Hematopoietic multipotent progenitor cell treated with erythropoietin and hydrocortisone succinate and interleukin-3 and kit ligand, for 4 days (in vitro differentiated cells): ENCODE measurements around the gene SLX4IP.

Experiments
- DNase-seq: peaks from one replicate; pipeline ENCODE4 v3.0.0-alpha.2; 2015

The SLX4IP gene

DNA sequence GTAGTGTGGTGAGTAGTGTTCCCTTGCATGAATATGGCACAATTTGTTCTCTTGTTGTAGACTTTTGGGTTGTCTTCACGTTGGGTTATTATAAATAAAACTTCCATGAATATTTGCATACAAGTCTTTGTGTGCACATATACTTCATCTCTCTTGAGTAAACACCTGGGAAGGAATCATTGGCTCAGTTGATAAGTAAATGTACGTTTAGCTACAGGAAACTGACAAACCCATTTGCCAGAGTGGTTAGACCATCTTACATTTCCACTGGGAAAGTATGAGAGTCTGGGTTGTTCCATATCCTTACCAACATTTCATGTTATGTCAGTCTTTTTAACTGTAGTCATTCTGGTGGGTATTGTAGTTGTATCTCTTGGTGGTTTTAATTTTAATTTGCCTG lies 119.2 kb downstream of the SLX4IP start:
- DNase-seq = no peak

- no peak for DNase-seq
These were observed 120.3 kb downstream of the SLX4IP start for GRCh38 chr20:10555393-10555792.

GRCh38 chr20:10555865-10556308 lies 120.8 kb downstream of the SLX4IP start:
- DNase-seq = no peak

DNA sequence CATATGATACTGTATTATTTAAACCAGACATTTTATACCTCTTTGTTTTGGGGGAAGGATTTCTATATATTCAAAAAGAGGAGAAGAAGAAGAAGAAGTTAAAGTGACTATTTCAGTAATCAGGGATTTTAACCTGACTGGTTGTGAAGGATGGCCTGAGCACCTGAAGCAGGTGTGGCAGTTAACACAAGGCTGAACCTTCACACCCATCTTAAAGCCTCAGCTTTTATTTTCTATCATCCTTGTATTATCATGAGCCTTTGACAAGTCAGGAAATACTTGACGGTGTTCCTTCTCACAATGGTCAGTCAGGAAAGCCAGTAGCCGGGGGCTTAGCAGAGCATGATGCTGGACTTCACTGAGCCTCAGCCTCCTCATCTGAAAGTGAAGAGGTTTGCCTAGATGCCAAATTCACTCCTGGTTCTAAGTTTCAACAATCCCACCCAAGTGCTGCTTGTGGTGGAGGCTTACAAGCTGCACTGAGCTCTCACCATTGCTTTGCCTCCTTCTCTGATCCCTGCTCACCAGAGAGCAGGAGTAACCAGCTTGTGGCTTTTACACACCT lies 121.5 kb downstream of the SLX4IP start:
- no peak for DNase-seq

- DNase-seq = no peak
These were observed 122.6 kb downstream of the SLX4IP start for GRCh38 chr20:10557685-10558084.

GRCh38 chr20:10558635-10559187 lies 123.6 kb downstream of the SLX4IP start:
- no peak for DNase-seq

DNA sequence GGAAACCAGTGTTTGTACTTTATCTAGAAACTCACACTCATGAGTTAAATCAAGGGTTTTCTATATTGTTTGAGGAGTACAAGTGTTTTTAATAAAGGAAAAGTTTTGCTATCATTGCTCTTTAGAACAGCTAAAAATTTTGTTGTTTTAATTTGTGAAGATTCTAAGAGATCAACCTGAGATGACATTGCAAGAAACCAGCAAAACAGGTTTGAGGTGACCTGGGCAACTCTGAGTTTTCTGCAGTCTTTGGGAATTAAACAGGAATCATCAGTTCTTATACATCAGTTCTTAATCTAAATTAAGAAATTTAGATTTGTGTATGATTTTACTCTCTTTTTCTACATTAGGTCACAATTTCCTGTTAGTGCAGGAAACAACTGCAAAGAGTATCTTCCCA lies 124.2 kb downstream of the SLX4IP start:
- no peak for DNase-seq

DNA sequence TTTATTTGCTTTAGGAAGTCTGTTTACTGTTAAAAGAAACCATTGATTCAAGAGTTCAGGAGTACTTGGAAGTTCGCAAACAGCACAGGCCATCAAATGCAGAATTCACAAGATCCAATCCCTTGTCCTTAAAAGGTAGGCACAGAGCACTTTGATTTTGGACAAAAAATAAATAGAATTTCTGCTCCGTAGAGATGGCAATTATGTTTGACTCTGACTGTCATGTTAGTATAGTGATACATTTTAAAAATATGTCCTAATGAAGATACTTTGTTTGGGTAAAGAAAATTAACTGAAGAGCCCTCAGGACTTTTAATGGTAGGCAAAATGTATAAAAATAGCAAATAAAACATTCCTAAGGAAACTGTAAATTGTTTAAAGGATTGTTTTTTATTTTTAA lies 125.6 kb downstream of the SLX4IP start:
- no peak for DNase-seq

- DNase-seq = no peak
These were observed 126.2 kb downstream of the SLX4IP start for GRCh38 chr20:10561302-10561701.

DNA sequence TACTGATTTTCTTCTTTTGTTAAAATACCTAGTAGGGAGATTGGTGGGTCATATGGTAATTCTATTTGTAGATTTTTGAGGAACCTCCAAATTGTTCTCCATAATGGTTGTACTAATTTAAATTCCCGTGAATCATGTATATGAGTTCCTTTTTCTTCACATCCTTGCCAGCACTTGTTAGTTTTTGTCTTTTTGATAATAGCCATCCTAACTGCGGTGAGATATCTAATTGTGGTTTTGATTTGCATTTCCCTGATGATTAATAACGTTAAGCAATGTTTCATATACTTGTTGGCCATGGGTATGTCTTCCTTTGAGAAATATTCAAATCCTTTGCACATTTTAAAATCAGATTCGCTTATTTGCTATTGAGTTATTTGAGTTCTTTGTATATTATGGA lies 127.8 kb downstream of the SLX4IP start:
- DNase-seq = no peak

GRCh38 chr20:10563935-10564492 lies 128.9 kb downstream of the SLX4IP start:
- no peak for DNase-seq

DNA sequence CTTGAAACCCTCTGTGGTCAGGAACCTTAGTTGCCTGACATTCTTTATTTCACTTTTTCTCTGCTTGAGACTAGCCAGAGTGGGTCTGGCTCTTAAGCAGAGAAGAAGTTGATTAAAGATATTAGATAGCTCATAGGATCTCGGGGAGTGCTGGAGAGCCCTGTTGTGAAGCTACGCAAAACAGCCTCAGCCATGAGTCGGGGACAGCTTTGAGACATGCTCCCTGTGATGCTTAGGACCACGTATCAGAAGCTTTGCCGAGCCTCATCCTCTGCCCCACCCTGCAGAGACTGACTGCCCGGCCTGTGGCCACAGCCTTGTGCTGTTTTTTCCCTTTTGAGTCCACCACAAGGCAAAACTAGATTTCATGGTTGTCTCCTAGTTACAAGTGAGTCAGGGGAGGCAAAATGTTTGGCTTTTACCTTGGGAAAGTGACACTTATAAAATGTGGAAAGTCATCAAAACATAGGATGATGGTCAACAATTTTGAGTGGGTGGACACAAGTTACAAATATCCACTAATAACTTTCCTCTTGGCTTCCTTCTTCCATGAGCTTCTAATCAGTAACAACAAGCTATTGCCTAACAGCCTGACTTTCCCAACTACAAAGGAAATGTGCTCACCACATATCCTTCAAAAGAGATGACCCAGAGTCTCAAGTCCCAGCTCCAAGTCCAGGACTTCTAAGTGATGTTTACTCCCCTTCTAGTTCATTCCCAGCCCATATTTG lies 130.3 kb downstream of the SLX4IP start:
- no peak for DNase-seq

GRCh38 chr20:10565922-10566897 lies 131.1 kb downstream of the SLX4IP start:
- no peak for DNase-seq

GRCh38 chr20:10568032-10568431 lies 132.9 kb downstream of the SLX4IP start:
- DNase-seq = peak; percentile 13

DNA sequence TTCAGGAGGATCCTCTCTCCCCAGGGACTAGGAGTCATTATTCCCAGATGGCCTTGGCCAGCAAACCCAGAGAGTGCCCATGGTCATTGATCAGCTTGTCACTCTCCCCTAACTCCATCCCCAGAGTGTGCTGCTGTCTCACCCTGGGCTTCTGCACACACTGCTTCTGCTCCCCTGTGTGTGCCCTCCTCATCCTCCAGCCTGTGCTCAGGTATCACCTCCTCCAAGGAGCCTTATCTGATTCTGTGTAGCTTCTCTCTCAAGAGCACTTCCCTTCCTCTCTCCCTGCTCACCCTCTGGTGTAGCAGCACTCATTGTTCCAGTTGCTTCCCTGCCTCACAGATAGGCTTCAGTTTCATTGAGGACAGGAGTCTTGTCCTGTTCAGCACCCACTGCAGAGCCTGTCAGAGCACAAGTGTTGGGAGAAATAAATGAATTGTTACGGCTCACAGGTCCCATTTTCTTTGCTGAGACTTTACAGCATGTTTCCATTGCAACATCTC lies 136.3 kb downstream of the SLX4IP start:
- no peak for DNase-seq

DNA sequence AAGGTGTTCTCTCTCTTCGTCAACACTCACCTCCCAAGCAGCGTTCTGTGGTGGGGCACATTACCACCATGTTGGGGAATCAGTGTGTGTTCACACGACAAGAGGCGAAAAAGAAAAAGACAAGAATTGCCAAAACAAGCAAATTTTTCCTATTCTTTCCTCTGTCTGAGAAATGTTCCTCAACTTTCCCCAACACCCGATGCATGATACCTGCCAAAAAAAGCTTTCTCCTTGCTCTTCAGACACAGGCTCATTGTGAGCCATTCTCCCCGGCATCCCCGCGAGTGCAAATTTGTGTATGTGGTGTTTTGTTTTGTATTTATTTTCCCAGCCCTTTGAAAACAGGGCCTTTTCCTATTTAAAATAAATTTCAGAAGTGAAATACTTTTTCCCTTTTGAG lies 137.7 kb downstream of the SLX4IP start:
- no peak for DNase-seq

GRCh38 chr20:10573273-10573950 lies 138.3 kb downstream of the SLX4IP start:
- no peak for DNase-seq

GRCh38 chr20:10573951-10574339 lies 138.8 kb downstream of the SLX4IP start:
- no peak for DNase-seq

- DNase-seq = no peak
These were observed 141.4 kb downstream of the SLX4IP start for GRCh38 chr20:10576411-10577090.

DNA sequence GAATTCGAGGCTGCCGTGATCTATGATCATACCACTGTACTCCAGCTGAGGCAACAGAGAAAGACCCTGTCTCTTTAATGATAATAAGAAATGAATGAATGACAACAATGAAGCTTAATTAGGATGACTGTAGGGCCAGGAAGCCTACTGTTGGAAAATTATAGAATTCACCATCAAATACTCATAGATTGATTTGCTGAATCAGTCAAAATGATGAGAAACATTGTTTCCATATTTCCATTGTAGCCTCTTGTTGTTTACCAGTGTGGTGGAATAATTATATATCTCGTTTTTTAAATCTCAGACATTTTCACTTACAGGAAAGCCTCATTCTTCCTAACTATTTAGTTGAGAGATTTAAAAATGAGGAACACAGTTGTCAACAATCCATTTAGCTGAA lies 142.5 kb downstream of the SLX4IP start:
- DNase-seq = no peak

DNA sequence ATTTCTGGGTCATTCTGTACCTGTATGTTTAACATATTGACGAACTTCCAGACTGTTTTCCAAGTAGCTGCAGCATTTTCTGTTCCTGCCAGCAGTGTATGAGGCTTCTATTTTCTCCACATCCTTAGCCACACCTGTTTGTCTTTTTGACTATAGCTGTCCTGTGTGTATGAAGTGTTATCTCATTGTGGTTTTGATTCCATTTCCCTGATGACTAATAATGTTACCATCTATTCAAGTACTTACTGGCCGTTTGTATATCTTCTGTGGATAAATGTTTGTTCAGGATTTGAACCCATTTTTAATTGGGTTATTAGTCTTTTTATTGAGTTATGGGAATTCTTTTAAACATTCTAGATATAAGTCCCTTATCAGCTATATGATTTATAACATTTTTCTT lies 143.5 kb downstream of the SLX4IP start:
- peak; percentile 46 for DNase-seq

- DNase-seq = no peak
These were observed 144.8 kb downstream of the SLX4IP start for GRCh38 chr20:10579942-10580341.
